Right atrium auricular region (tissue), 2 donors: ENCODE results near the gene BPGM. TPM values are rescaled to one million over a fixed set of nuclear protein-coding genes. Genes with fewer than 3 reads are reported as not detected.

Experiments used
- DNase-seq: peaks from one replicate; pipeline ENCODE4 v3.0.0-alpha.2; 2019; ENCODE audit warnings: low spot score
- H3K27ac ChIP-seq, 2 donors: fragments of 200-600 bp; sonication (generic); 1 replicate in 1 of 2; 2 replicates in 1 of 2; pipeline ENCODE4 v1.5.1; 2016 to 2019
- H3K27me3 ChIP-seq, 2 donors: fragments of 200-600 bp; sonication (generic); one replicate each; pipeline versions ENCODE4 v1.5.1 to v1.6.0; 2017 to 2019
- H3K36me3 ChIP-seq: fragments of 200-600 bp; sonication (generic); one replicate; pipeline ENCODE4 v1.5.1; 2016
- H3K4me1 ChIP-seq, 2 donors: fragments of 200-600 bp; sonication (generic); one replicate each; pipeline versions ENCODE4 v1.5.1 to v1.6.0; 2017 to 2019
- H3K4me3 ChIP-seq, 2 donors: fragments of 200-600 bp; sonication (generic); 1 replicate in 1 of 2; 2 replicates in 1 of 2; pipeline ENCODE4 v1.5.1; 2017 to 2019; ENCODE audit warnings: mild to moderate bottlenecking in 1 of 2, moderate library complexity in 1 of 2
- H3K9me3 ChIP-seq, 2 donors: fragments of 200-600 bp; sonication (generic); one replicate each; pipeline ENCODE4 v1.5.1; 2019
- total RNA-seq, 2 donors: library from RNA; depleted of rRNA; stranded (reverse); fragments of >200 nt; gene quantifications; one replicate each; pipeline ENCODE4 v1.1.0, GENCODE V29; 2016
- TF ChIP-seq, protein P1 (sequence below), 2 donors: fragments of 200-600 bp; sonication (generic); IDR thresholded peaks; one replicate each; pipeline ENCODE4 v1.5.1; 2019; ENCODE audit warnings: antibody characterized with exemption in 2 of 2

The BPGM gene
- total RNA-seq, 2 donors from 2014 or later: 12.5 to 16.7 TPM

DNA sequence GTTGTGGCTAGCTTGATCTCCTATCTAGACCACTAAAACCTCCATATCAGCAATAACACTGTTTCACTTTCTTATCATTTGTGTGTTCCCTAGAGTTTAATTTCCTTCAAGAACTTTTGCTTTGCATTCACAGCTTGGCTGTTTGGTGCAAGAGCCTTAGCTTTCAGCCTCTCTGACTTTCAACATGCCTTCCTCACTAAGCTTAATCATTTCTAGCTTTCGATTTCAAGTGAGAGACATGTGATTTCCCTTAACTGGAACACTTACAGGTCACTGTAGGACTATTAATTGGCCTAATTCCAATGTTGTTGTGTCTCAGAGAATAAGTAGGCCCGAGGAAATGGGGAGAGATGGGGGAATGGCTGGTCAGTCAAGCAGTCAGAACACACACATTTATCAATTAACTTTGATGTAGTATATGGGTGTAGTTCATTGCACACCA is 10.6 kb upstream of the BPGM start:
- DNase-seq: no peak
- Histone ChIP-seq H3K27me3 (no peaks in the 10 kb centered on the region), H3K9me3 (no peaks in the 10 kb centered on the region), H3K4me1 (no peaks in the 10 kb centered on the region), H3K4me3 (no peak overlapping the region), H3K36me3 (no peaks in the 10 kb centered on the region), H3K27ac (no peak overlapping the region)
- TF ChIP-seq, protein P1, sequence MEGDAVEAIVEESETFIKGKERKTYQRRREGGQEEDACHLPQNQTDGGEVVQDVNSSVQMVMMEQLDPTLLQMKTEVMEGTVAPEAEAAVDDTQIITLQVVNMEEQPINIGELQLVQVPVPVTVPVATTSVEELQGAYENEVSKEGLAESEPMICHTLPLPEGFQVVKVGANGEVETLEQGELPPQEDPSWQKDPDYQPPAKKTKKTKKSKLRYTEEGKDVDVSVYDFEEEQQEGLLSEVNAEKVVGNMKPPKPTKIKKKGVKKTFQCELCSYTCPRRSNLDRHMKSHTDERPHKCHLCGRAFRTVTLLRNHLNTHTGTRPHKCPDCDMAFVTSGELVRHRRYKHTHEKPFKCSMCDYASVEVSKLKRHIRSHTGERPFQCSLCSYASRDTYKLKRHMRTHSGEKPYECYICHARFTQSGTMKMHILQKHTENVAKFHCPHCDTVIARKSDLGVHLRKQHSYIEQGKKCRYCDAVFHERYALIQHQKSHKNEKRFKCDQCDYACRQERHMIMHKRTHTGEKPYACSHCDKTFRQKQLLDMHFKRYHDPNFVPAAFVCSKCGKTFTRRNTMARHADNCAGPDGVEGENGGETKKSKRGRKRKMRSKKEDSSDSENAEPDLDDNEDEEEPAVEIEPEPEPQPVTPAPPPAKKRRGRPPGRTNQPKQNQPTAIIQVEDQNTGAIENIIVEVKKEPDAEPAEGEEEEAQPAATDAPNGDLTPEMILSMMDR (IDR thresholded peaks at IDR 0.05): no peak

DNA sequence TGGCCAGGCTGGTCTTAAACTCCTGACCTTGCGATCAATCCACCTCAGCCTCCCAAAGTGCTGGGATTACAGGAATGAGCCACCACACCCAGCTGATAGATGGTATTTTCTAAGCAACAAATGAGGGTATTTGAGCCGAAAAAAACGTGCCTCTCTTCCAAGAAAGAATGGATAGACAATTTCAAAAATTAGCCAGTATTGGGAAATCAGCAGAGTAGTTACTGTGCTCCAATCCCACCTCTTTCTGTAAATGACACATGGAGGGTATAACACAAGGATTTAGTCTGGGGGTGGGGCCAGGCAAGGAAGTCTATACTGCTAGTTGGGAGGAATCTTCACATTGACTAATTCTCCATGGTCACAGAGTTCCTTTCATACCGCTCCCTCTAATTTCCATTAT is 9.2 kb upstream of the BPGM start:
- H3K9me3 ChIP-seq: no peaks in the 10 kb centered on the region
- DNase-seq: no peak
- H3K4me3 ChIP-seq: no peak overlapping the region
- H3K27me3 ChIP-seq: no peaks in the 10 kb centered on the region
- H3K27ac ChIP-seq: no peak overlapping the region
- H3K36me3 ChIP-seq: no peaks in the 10 kb centered on the region
- H3K4me1 ChIP-seq: no peaks in the 10 kb centered on the region
- TF ChIP-seq, protein P1 (IDR thresholded peaks at IDR 0.05): no peak

DNA sequence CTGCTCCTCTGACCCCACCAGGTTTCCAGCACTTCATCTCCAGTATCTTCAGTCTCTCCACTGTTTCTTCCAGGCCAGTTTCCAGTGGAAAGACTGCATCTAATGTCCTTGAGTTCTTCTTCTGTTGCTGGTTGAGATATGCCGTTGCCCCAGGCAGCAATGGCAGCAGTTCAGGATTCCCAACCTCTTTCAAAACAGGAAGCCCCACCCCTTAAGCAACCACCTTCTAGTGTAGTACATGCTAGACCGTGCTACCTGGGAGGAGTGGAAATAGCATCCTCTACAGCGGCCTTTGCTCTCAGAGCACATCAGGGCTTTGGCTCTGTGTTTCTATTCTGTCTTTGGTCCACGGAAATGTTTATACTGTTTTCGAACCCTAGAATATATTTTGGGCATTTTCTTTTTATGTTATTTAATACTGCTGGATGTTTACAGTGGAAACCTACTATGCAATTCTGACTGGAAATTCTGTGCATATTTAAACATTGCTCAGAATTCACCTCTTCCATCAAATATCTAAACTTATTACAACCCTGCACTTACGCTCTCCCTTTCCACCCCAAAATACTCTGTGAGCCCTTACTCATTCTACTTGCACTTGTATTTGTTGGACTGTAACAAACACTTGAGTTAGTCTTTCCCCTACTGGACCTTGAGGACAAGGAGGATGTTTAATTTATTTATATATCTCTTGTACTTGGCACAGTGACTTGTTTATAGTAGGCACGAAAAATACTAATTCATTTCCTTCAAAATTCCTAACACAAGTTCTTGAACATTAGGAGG is 8.5 kb upstream of the BPGM start:
- H3K36me3 ChIP-seq: no peaks in the 10 kb centered on the region
- no peaks in the 10 kb centered on the region for H3K27me3 ChIP-seq
- no peak overlapping the region for H3K27ac ChIP-seq
- TF ChIP-seq, protein P1 (IDR thresholded peaks at IDR 0.05): no peak
- no peak for DNase-seq
- no peaks in the 10 kb centered on the region for H3K9me3 ChIP-seq
- H3K4me3 ChIP-seq: no peak overlapping the region
- no peaks in the 10 kb centered on the region for H3K4me1 ChIP-seq

DNA sequence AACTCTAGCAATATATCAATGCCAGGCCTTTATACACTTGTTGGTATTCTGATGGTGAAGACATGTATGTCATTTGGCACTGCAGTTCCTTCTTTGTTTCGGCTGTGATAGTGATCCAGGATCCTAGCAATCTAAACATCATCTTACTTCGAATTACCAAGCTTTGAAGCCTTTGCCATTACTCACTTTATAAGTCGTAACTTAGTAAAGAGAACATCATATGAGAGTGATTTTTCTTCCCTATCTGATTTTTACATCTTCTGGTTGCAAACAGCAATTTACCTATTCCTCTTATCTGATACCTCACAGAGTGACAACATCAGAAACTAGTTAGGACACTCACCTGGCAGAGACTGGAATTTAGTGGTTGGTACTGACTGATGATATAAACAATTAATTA is 7.6 kb upstream of the BPGM start:
- no peaks in the 10 kb centered on the region for H3K27me3 ChIP-seq
- H3K36me3 ChIP-seq: no peaks in the 10 kb centered on the region
- no peaks in the 10 kb centered on the region for H3K9me3 ChIP-seq
- no peak overlapping the region for H3K27ac ChIP-seq
- H3K4me1 ChIP-seq: no peaks in the 10 kb centered on the region
- no peak for DNase-seq
- no peak overlapping the region for H3K4me3 ChIP-seq
- TF ChIP-seq, protein P1 (IDR thresholded peaks at IDR 0.05): no peak

DNA sequence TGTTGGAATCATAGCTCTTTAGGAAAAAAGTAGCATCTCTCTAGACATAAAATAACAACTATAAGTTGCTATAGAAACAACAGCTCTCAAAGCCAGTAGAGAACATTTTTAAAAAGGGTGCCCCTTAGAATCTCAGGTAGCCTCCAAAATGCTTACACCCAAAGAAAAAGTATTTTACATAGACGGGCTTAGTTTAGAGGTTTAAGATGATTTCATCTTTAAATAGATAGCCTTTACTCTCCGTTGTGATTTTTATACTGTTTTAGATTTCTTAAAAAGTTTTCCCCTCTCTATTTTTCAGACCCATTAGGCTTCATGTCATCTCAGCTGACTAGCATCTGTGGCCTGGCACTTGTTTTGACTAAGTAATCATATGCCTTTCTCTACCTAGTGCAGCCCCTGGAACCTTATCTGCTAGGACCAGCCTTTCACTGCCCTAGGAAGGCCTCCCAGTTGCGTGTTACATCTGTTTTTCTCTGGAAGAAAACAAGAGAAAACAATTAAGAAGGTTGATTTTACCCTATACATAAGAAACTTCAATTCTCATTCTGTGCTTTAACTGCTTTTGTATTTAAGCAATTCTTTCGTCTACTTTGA is 6.9 kb upstream of the BPGM start:
- Histone ChIP-seq H3K4me1 (no peaks in the 10 kb centered on the region), H3K27ac (no peak overlapping the region), H3K9me3 (no peaks in the 10 kb centered on the region), H3K36me3 (no peaks in the 10 kb centered on the region), H3K27me3 (no peaks in the 10 kb centered on the region), H3K4me3 (no peak overlapping the region)
- DNase-seq: no peak
- TF ChIP-seq, protein P1 (IDR thresholded peaks at IDR 0.05): no peak
